H9 (cell line): ENCODE data around the gene GAK. TPM values are rescaled to one million over a fixed set of nuclear protein-coding genes. Genes with fewer than 3 reads are reported as not detected.

Experiments used
- DNase-seq: peaks from one replicate; pipeline ENCODE4 v3.0.0-alpha.2; 2017
- H2AFZ ChIP-seq: one replicate; pipeline ENCODE4 v1.6.1; 2013; ENCODE audit warnings: mild to moderate bottlenecking, low read length, control low read depth, moderate library complexity
- H2AK5ac ChIP-seq: 2 replicates; pipeline ENCODE4 v1.6.1; 2013; ENCODE audit warnings: low read length, control low read depth, mixed read lengths; ENCODE audit not compliant: insufficient read length
- H2BK120ac ChIP-seq: one replicate; pipeline ENCODE4 v1.6.1; 2013; ENCODE audit warnings: low read depth, mild to moderate bottlenecking, low read length, control low read depth, inconsistent platforms; ENCODE audit not compliant: poor library complexity, severe bottlenecking
- H2BK12ac ChIP-seq: 2 replicates; pipeline ENCODE4 v1.6.1; 2013; ENCODE audit warnings: low read length, control low read depth, mixed read lengths, low read depth; ENCODE audit not compliant: insufficient read length
- H2BK15ac ChIP-seq: 2 replicates; pipeline ENCODE4 v1.6.1; 2013; ENCODE audit warnings: low read depth, low read length, control low read depth
- H2BK20ac ChIP-seq: one replicate; pipeline ENCODE4 v1.6.1; 2013; ENCODE audit warnings: low read depth, mild to moderate bottlenecking, low read length, control low read depth, inconsistent platforms; ENCODE audit not compliant: poor library complexity, severe bottlenecking
- H2BK5ac ChIP-seq: 2 replicates; pipeline ENCODE4 v1.6.1; 2013; ENCODE audit warnings: low read length, control low read depth, mixed read lengths; ENCODE audit not compliant: insufficient read length
- H3K14ac ChIP-seq: 2 replicates; pipeline ENCODE4 v1.6.1; 2013; ENCODE audit warnings: low read length, control low read depth; ENCODE audit not compliant: insufficient read depth
- H3K18ac ChIP-seq: 2 replicates; pipeline ENCODE4 v1.6.1; 2013; ENCODE audit warnings: low read depth, mild to moderate bottlenecking, mixed read lengths, low read length, control low read depth; ENCODE audit not compliant: insufficient read length
- H3K23ac ChIP-seq: 2 replicates; pipeline ENCODE4 v1.6.1; 2013; ENCODE audit warnings: low read length, control low read depth, mixed read lengths, low read depth; ENCODE audit not compliant: insufficient read length
- H3K23me2 ChIP-seq: 2 replicates; pipeline ENCODE4 v1.6.1; 2013; ENCODE audit warnings: low read depth, mild to moderate bottlenecking, mixed read lengths, low read length, control low read depth; ENCODE audit not compliant: insufficient read length, poor library complexity, severe bottlenecking
- H3K27ac ChIP-seq: 2 replicates; pipeline ENCODE4 v1.5.1; 2013; ENCODE audit warnings: low read length, control low read depth, mixed read lengths, low read depth; ENCODE audit not compliant: insufficient read length
- H3K27me3 ChIP-seq: 2 replicates; pipeline ENCODE4 v1.6.1; 2013; ENCODE audit warnings: low read length, control low read depth, inconsistent platforms; ENCODE audit not compliant: insufficient read depth
- H3K4ac ChIP-seq: 2 replicates; pipeline ENCODE4 v1.6.1; 2013; ENCODE audit warnings: low read depth, mild to moderate bottlenecking, control low read depth, inconsistent platforms, low read length, moderate library complexity
- H3K4me1 ChIP-seq: 2 replicates; pipeline ENCODE4 v1.6.1; 2013; ENCODE audit warnings: low read length, control low read depth, inconsistent platforms; ENCODE audit not compliant: insufficient read depth
- H3K4me2 ChIP-seq: 2 replicates; pipeline ENCODE4 v1.6.1; 2013; ENCODE audit warnings: low read length, control low read depth, mixed read lengths; ENCODE audit not compliant: insufficient read length, insufficient read depth
- H3K56ac ChIP-seq: 2 replicates; pipeline ENCODE4 v1.6.1; 2013; ENCODE audit warnings: low read depth, mild to moderate bottlenecking, mixed read lengths, low read length, control low read depth; ENCODE audit not compliant: insufficient read length
- H3K79me1 ChIP-seq: 2 replicates; pipeline ENCODE4 v1.6.1; 2013; ENCODE audit warnings: low read depth, mild to moderate bottlenecking, moderate library complexity, low read length, control low read depth, inconsistent platforms; ENCODE audit not compliant: insufficient read depth, poor library complexity, severe bottlenecking
- H3K79me2 ChIP-seq: 2 replicates; pipeline ENCODE4 v1.6.1; 2013; ENCODE audit warnings: low read length, control low read depth, inconsistent platforms; ENCODE audit not compliant: insufficient read depth
- H3K9ac ChIP-seq: 2 replicates; pipeline ENCODE4 v1.6.1; 2013; ENCODE audit warnings: low read length, control low read depth, mixed read lengths; ENCODE audit not compliant: insufficient read length; ENCODE audit errors: extremely low read depth
- H3K9me3 ChIP-seq: one replicate; pipeline ENCODE4 v1.6.1; 2013; ENCODE audit warnings: low read depth, low read length, inconsistent platforms; ENCODE audit not compliant: control insufficient read depth
- H3T11ph ChIP-seq: one replicate; pipeline ENCODE4 v1.6.1; 2013; ENCODE audit warnings: mild to moderate bottlenecking, low read length, control low read depth, inconsistent platforms
- H4K20me1 ChIP-seq: one replicate; pipeline ENCODE4 v1.6.1; 2013; ENCODE audit not compliant: control insufficient read depth, insufficient read length, insufficient read depth
- H4K5ac ChIP-seq: 2 replicates; pipeline ENCODE4 v1.6.1; 2013; ENCODE audit warnings: low read depth, mild to moderate bottlenecking, mixed read lengths, low read length, control low read depth; ENCODE audit not compliant: insufficient read length
- H4K8ac ChIP-seq: replicated peaks from 2 replicates; pipeline ENCODE4 v1.6.1; 2013; ENCODE audit warnings: low read length, control low read depth, mixed read lengths, low read depth; ENCODE audit not compliant: insufficient read length
- H4K91ac ChIP-seq: 2 replicates; pipeline ENCODE4 v1.6.1; 2013; ENCODE audit warnings: low read depth, mild to moderate bottlenecking, moderate library complexity, mixed read lengths, low read length, control low read depth; ENCODE audit not compliant: insufficient read length
- H3K27ac Mint-ChIP-seq, 3 experiments: 2 replicates in 2 of 3; 3 replicates in 1 of 3; pipeline ENCODE4 v1.8.0; 2020 to 2021; ENCODE audit warnings: mixed read lengths in 3 of 3, mild to moderate bottlenecking in 1 of 3, moderate library complexity in 1 of 3
- H3K27me3 Mint-ChIP-seq: 2 replicates; pipeline ENCODE4 v1.8.0; 2021; ENCODE audit warnings: low read depth, mild to moderate bottlenecking, moderate library complexity, mixed read lengths
- H3K36me3 Mint-ChIP-seq, 3 experiments: 2 replicates in 2 of 3; 3 replicates in 1 of 3; pipeline ENCODE4 v1.8.0; 2020 to 2021; ENCODE audit warnings: low read depth in 3 of 3, mixed read lengths in 3 of 3; ENCODE audit not compliant: insufficient read depth in 1 of 3
- H3K4me1 Mint-ChIP-seq, 2 experiments: 2 replicates each; pipeline ENCODE4 v1.8.0; 2020; ENCODE audit warnings: mixed read lengths in 2 of 2
- H3K4me3 Mint-ChIP-seq, 2 experiments: 2 replicates in 1 of 2; 3 replicates in 1 of 2; pipeline ENCODE4 v1.8.0; 2020 to 2021; ENCODE audit warnings: mild to moderate bottlenecking in 2 of 2, mixed read lengths in 2 of 2, moderate library complexity in 1 of 2
- H3K9me3 Mint-ChIP-seq, 2 experiments: 2 replicates in 1 of 2; 3 replicates in 1 of 2; pipeline ENCODE4 v1.8.0; 2020; ENCODE audit warnings: mild to moderate bottlenecking in 2 of 2, mixed read lengths in 2 of 2, moderate library complexity in 1 of 2
- WGBS: extraction: QIAGEN DNeasy Blood & Tissue Kit; methylation state at CpG from one replicate; pipeline ENCODE4 v1.1.7; 2013; ENCODE audit warnings: missing lambda C conversion rate, low lambda C conversion rate, mixed read lengths; ENCODE audit not compliant: insufficient read length; ENCODE audit errors: extremely low coverage; 5-methylcytosine and 5-hydroxymethylcytosine counted together
- total RNA-seq: library from RNA; stranded (reverse); gene quantifications from 2 replicates; pipeline ENCODE4 v1.2.1, GENCODE V29; 2021
- TF ChIP-seq, protein P1 (sequence below): fragments of 200-600 bp; sonication (generic); conservative IDR thresholded peaks from 3 replicates; pipeline ENCODE4 v1.8.0; 2021; ENCODE audit warnings: antibody characterized with exemption, mild to moderate bottlenecking

The GAK gene
- total RNA-seq, 1 experiment from 2014 or later: 80.7 TPM

GRCh38 chr4:866068-866760 lies 65.9 kb downstream of the GAK start:
- Histone ChIP-seq H3K79me2 (no peaks in the 10 kb centered on the region), H3K18ac (no peak overlapping the region), H2BK20ac (no peak overlapping the region), H2AFZ (no peak overlapping the region), H3K23me2 (no peaks in the 10 kb centered on the region), H4K20me1 (peaks cover 4% of the 10 kb centered on the region), H3K4me1 (no peaks in the 10 kb centered on the region), H4K8ac (no peak overlapping the region), H3K14ac (no peak overlapping the region), H3K9ac (no peak overlapping the region), H4K5ac (no peak overlapping the region), H3K4me2 (no peak overlapping the region), H3K4ac (no peak overlapping the region), H3K79me1 (no peaks in the 10 kb centered on the region), H2BK5ac (no peak overlapping the region), H2BK120ac (no peak overlapping the region), H3T11ph (no peak overlapping the region), H3K27ac (no peak overlapping the region), H3K56ac (no peak overlapping the region), H3K27me3 (no peaks in the 10 kb centered on the region), H2BK12ac (no peak overlapping the region), H2BK15ac (no peak overlapping the region), H4K91ac (no peak overlapping the region), H3K9me3 (no peaks in the 10 kb centered on the region), H3K23ac (no peak overlapping the region), H2AK5ac (no peak overlapping the region)
- no peak for DNase-seq
- Mint-ChIP-seq H3K9me3 (no peaks in the 10 kb centered on the region; a peak in 1 of 5 replicates), H3K4me3 (no peak overlapping the region; a peak in 1 of 5 replicates), H3K27ac (peak overlapping the region in 1 of 3 experiments; percentile 34; a peak in 1 of 7 replicates), H3K27me3 (no peaks in the 10 kb centered on the region), H3K4me1 (no peaks in the 10 kb centered on the region), H3K36me3 (peaks cover 25 to 64% (median 55%) of the 10 kb centered on the region in 3 experiments)
- no CpG with 5 or more reads among the region's 24 CpGs for WGBS
- TF ChIP-seq, protein P1, sequence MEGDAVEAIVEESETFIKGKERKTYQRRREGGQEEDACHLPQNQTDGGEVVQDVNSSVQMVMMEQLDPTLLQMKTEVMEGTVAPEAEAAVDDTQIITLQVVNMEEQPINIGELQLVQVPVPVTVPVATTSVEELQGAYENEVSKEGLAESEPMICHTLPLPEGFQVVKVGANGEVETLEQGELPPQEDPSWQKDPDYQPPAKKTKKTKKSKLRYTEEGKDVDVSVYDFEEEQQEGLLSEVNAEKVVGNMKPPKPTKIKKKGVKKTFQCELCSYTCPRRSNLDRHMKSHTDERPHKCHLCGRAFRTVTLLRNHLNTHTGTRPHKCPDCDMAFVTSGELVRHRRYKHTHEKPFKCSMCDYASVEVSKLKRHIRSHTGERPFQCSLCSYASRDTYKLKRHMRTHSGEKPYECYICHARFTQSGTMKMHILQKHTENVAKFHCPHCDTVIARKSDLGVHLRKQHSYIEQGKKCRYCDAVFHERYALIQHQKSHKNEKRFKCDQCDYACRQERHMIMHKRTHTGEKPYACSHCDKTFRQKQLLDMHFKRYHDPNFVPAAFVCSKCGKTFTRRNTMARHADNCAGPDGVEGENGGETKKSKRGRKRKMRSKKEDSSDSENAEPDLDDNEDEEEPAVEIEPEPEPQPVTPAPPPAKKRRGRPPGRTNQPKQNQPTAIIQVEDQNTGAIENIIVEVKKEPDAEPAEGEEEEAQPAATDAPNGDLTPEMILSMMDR: no peak
